SK-N-SH treated with all-trans-retinoic acid at 6 μM for 48 hours (cell line): ENCODE results near the gene LMCD1.

Experiments used
- ARNTL ChIP-seq: fragments of 450-650 bp; formaldehyde crosslinking; IDR thresholded peaks from 2 replicates; pipeline ENCODE4 v1.5.0; 2020; ENCODE audit warnings: low read depth, mild to moderate bottlenecking, moderate library complexity, borderline replicate concordance
- CSDC2 ChIP-seq: fragments of 250-450 bp; sonication (Bioruptor Pico); IDR thresholded peaks from 2 replicates; pipeline ENCODE4 v1.5.0; 2020; ENCODE audit warnings: mild to moderate bottlenecking, moderate library complexity
- ISL1 ChIP-seq: fragments of 250-450 bp; sonication (Bioruptor Pico); IDR thresholded peaks from 2 replicates; pipeline ENCODE4 v2.1.2; 2022; ENCODE audit warnings: mild to moderate bottlenecking, moderate library complexity
- PPARA ChIP-seq: fragments of 250-450 bp; sonication (Bioruptor Pico); IDR thresholded peaks from 2 replicates; pipeline ENCODE4 v1.5.0; 2020; ENCODE audit warnings: mild to moderate bottlenecking, borderline replicate concordance
- RARB ChIP-seq: fragments of 250-450 bp; sonication (Bioruptor Pico); IDR thresholded peaks from 2 replicates; pipeline ENCODE4 v1.8.0; 2021; ENCODE audit warnings: mild to moderate bottlenecking, moderate library complexity
- TOX ChIP-seq: fragments of 250-450 bp; sonication (Bioruptor Pico); IDR thresholded peaks from 2 replicates; pipeline ENCODE4 v1.8.0; 2021; ENCODE audit warnings: mild to moderate bottlenecking, moderate library complexity, borderline replicate concordance
- ZFP3 ChIP-seq: fragments of 250-450 bp; sonication (Bioruptor Pico); IDR thresholded peaks from 2 replicates; pipeline ENCODE4 v1.5.0; 2020; ENCODE audit warnings: mild to moderate bottlenecking, moderate library complexity
- ZNF565 ChIP-seq: fragments of 450-650 bp; formaldehyde crosslinking; conservative IDR thresholded peaks from 2 replicates; pipeline ENCODE4 v1.5.0; 2020; ENCODE audit warnings: low read depth, mild to moderate bottlenecking, moderate library complexity
- TF ChIP-seq, protein P1 (sequence below): fragments of 250-450 bp; sonication (Bioruptor Pico); IDR thresholded peaks from 2 replicates; pipeline ENCODE4 v1.8.0; 2020; ENCODE audit warnings: mild to moderate bottlenecking, moderate library complexity, borderline replicate concordance

DNA sequence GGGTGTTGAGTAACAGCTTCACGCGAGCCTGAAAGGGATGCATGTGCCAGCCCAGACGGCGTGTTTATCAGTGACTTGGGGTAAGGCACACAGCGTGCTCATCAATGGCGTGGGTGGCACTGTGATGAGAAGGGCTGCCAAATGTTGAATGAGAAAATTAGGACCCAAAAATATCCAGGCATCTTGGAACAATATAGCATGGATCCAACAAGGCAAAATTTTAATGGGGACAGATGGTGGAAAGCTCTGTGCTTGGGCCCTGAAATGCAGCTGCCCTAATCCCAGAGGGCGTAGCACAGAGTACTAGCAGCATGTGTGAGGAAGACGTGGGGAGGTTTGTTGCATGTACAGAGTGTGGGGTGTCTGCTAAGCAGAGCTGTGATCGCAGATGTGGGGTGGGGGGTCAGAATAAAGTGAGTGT is 94.1 kb downstream of the LMCD1 start:
- TF ChIP-seq ZNF565 (CRISPR knock-in tag) = no peak
- no peak for TF ChIP-seq ISL1 (CRISPR knock-in tag)
- TF ChIP-seq RARB (CRISPR knock-in tag) = no peak
- TF ChIP-seq, protein P1, sequence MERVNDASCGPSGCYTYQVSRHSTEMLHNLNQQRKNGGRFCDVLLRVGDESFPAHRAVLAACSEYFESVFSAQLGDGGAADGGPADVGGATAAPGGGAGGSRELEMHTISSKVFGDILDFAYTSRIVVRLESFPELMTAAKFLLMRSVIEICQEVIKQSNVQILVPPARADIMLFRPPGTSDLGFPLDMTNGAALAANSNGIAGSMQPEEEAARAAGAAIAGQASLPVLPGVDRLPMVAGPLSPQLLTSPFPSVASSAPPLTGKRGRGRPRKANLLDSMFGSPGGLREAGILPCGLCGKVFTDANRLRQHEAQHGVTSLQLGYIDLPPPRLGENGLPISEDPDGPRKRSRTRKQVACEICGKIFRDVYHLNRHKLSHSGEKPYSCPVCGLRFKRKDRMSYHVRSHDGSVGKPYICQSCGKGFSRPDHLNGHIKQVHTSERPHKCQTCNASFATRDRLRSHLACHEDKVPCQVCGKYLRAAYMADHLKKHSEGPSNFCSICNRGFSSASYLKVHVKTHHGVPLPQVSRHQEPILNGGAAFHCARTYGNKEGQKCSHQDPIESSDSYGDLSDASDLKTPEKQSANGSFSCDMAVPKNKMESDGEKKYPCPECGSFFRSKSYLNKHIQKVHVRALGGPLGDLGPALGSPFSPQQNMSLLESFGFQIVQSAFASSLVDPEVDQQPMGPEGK (CRISPR knock-in tag) = no peak
- TF ChIP-seq TOX (CRISPR knock-in tag) = no peak
- TF ChIP-seq CSDC2 (CRISPR knock-in tag) = no peak
- TF ChIP-seq ARNTL (CRISPR knock-in tag) = no peak
- no peak for TF ChIP-seq ZFP3 (CRISPR knock-in tag)
- TF ChIP-seq PPARA = no peak
